Brain pericyte (primary cell): ENCODE data around the gene PRKCH.
A peak's percentile ranks its signal among the peaks of the same experiment; 100 is the strongest.

Experiments
- DNase-seq: peaks from one replicate; pipeline ENCODE4 v3.0.0-alpha.2; 2012; ENCODE audit warnings: low read depth, low spot score

Gene PRKCH

DNA sequence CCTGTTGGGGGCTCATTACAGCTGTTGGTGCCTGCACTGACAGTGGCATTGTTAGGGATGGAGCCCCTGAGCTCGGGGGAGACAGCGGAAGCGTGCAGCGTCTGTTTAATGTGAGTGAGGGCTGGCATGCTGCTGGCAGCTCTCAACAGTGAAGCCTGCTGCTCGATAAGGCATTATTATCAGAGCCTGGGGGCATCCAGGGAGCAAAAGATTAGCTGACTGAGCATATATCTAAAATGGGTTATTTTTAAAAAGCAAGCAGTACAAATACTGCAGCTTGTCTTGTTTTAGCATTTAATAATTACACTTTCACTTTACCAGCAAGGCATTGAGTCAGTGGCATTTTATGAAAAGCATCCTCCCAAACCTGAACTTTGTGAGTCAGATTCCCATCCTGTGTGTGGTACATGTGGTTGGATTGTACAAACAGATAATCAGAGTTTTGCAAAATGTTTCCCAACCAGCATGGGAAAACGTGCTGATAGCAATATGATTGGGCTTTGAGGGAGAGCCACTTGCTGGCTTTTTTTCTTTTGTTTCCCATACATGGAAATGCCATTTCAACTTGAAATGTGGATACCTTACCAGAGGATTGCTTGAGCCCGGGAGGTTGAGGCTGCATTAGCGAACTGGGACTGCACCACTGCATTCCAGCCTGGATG lies 150.8 kb downstream of the PRKCH start:
- peak; percentile 72 for DNase-seq

DNA sequence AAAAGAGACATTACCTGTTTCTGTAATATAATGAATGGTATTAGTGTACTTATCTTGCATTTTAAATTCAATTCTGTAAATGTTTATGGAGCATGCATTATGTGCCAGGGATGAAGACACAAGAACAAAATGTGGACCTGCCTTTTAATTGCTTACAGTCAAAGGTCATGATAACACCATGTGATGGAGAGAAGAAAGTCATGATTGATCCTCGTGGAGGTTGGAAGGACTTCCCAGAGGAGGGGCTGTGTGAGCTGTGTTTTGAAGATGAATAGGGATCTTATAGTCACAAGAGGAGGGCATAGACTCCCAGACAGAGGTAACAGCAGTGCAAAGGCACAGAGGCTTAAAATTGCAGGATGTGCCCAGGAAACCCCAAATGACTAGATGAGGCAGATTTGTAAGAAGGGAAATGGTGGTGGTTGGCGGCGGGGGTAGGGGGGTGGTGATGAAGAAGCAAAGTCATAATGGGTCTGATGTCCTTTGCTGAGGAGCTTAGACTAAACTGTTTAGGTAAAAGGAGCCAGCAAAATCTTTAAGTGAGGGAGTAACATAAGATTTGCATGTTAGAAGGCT lies 151.5 kb downstream of the PRKCH start:
- no peak for DNase-seq

DNA sequence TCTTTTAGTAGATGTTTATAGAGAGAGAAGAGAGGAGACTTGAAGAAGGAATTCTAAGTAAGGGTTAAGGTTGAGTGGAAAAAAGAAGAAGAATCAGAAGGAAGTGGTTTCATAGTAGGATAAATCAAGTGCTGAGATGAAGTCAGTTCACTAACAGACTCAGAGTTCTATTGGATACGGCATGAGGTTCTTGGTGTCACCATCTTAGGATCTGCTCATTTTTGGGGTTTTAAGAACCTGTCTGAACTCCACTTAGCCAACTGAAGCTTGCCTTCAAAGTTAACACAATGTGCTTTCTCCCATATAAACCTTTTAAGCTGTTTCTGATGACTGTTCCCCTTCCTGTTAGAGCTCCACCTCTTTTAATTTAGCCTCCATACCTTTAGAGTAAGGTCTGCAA lies 152.6 kb downstream of the PRKCH start:
- no peak for DNase-seq

DNA sequence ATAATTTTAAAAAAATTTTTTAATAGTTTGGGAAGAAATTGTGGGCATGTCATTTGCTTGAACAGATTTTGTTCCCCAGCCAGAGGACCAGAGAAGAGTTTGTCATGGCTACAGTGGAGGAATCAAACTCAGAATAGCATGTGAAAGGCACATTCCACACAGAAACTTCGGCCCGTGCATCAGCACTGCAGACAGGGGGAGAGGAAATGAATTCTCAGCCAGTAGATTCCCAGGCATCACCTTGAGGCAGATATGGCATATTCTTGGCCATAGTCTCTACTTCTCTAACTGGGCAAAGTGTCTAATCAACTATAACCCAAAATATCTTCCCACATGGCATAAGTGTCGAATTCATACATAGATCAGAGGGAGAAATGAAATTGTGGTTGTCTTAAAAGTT lies 153.3 kb downstream of the PRKCH start:
- no peak for DNase-seq

DNA sequence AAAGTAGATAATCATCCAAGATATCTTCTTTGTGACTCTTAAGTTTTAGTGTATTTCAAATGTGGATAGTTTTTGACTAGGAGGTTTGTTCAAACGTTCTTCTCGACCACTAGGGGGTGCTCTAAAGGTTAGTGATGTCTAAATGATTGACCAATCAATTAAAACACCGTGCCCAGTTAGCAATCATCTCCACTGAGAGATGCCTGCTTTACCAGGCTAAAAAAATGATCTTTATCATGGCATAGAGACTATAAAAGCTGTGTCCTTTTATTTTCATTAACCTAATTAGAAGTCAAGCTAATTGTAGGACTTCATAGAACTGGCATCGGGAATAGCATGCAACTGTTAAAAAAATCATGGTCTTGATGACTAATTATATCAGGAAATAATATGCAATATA lies 153.9 kb downstream of the PRKCH start:
- DNase-seq, result no peak

DNA sequence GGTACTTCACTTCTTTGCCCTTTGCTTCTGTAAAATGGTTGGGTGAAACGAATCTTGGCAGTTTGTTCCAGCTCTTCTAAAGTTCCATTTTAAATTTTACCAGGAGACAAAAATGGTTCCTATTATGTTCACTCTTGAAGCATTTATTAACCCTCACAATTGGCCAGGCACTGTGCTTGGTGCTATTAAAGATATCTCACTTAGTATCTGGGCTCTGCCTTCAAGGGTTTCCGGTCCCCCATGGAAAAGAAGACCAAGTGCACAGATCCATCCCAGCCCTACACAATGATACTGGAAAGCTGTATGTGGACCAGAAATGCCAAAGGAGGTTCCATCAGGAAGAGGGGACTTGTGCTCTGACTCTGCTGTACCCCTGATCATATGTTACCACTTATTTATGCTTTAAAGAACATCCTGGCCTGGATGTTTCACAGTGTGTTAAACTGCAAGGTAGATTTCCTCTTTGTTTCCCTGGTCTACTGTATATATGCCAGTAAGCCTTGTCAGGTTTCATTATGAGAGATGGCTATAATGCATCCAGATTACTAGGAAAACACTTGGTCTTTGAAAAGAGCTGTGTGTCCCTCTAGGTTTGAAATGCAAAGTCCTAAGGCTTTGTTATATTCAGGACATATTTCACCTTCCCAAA lies 154.8 kb downstream of the PRKCH start:
- no peak for DNase-seq

DNA sequence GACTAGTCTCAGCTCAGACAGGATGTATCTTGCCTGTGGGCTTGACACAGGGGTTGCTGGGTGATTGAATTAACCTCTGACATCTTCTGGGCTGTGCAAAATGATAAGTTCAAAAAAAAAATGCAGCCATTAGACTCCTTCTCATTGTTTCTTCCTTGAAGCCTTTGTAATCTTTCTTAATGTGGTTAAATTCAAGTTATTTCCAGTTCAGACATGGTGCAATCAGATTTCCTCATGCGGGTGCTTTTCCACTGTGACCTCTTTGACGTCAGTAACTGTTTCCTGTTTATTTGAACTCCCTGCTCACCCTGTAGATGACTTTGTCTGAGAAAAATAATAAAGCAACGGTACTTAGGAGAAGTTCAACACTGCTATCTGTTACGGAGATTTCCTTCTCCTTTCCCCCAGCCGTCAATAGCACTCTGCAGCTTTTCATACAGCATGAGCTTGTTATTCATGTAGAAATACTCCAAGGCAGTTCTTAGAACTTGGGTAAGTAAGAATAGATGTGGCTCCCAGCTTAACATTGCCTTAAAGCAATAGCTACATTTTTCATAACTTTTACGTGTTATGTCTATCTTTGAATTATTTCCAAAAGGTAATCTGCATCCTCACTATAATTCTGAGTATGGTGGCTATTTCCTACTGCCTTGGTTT lies 155.5 kb downstream of the PRKCH start:
- DNase-seq, result peak; percentile 89

DNA sequence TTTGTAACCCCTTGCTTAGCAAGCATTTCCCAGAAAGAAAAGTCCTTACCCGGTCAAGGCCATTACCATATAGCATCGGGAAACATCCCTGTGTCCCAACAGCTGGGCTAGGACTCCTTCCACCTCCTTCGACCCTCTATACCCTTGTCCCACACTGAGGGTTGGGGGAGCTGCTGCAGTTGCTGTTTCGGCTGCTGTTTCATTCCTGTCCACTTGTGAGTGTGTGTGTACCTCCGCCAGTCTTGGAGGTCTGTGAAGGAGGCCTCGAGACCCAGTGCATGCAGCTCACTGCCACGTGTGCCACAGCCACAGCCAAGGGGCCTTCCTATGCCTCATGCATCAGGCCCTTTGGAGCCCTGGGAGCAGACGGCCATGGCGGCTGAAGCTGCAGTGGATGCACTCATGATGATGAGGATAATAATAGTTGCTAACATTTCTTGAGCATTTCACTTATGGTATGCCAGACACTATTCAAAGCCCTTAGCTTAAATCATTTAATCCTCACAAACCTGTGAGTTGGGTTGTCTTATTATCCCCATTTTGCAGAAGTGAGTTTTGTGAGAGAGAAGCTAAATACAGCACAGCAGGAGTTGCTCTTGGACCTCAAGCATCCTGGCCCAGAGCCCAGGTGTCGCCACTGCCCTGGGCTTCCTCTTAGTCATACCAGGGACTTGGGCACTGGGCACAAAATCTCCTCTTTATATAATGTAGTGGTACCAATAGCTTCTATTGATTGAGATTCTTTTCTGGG lies 156.5 kb downstream of the PRKCH start:
- no peak for DNase-seq

DNA sequence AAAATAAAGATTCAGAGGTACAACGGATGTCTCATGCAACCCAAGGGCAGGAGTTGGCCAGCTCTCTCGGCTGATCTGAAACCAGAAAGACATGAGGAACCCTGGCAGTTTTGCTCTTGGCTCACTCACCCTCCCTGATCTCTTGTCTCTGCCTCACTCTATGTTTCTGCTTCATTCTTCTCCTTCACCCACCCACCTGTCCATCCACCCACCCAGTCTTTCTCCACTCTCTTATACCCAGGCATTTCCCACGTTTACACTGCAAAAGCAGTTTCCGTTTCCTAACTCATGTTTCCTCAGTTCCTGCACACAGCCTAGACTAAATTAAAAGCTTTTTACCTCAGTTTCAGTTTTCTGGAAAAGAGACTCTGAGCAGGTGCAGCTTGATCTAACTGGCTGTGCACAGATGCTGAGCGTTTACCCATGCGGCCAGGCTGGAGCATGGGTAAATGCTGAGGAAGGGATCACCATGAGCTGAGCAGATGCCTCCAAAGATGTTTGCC lies 157.6 kb downstream of the PRKCH start:
- no peak for DNase-seq

DNA sequence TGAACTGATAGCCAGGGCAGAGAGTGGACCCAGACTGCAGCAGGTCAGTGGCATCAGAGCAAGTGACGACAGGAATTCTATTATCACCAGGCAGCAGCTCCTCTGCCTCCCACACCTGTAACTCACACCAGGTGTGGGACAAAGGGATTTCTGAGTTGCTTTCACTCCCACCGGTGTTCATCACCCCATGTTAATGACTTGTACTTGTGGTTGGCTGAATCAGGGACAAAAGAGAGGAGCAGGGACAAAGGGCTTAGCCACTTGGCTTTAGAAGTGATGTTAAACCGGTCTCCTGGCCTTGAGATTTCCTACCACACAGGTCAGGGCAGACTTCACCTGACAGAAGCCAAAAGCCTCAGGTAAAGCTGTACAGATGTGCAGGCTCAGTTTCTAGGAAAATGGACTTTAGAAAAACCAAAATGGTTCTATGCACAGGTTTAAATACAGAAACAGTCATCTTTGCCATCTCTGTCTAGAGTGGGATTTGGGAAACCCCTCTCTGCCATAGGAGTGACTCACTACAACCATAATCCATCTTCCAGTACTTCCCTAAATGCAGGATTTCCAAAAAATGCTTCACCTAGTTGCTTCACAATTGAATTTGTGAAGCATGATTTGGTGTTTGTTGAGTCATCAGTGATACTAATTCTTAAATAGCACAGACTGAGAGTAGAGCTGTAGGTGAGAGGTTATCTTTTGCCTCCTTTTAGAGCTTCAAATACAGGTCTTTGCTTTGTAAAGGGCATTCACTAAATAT lies 158.5 kb downstream of the PRKCH start:
- no peak for DNase-seq

DNA sequence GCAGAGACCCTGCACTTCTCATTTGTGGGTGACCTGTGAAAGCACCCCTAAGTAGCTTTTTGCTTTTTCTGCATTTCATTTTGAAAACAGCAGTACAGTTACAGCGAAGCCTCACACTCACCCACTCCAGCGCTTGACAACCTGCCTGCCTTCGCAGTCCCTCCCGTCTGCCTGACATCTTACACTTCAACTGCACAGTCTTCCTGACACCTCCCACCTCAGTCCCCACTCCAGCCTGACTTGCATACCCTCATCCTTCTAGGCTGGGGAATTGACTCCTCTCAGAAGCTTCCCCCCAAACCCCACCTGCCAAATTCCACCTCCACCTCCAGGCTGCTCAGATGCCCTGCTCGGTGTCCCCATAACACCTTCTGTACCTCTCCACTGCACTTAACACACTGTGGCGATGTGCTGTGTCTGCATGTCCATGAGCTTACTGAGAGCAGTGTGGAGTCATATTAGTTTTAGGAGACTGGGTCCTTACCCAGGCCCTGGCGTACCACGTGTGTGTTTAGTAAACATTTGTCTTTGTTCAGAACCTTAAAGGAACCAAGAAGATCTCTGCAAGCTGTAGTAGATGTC lies 159.4 kb downstream of the PRKCH start:
- no peak for DNase-seq

DNA sequence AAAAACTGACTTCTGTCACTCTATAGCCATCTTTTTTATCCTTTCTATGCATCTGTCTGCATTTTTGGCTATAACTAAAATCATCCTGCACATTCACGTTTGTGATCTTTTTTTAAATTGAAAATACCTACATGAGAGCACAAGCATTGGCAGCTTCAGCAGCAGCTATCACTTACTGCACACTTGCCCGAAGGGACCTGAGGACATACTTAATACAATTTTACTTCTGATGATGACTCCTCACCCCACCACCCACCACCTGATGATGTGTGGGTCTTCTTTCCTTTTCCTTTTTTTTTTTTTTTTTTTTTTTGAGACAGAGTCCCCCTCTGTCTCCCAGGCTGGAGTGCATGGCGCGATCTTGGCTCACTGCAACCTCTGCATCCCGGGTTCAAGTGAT lies 160.3 kb downstream of the PRKCH start:
- no peak for DNase-seq

DNA sequence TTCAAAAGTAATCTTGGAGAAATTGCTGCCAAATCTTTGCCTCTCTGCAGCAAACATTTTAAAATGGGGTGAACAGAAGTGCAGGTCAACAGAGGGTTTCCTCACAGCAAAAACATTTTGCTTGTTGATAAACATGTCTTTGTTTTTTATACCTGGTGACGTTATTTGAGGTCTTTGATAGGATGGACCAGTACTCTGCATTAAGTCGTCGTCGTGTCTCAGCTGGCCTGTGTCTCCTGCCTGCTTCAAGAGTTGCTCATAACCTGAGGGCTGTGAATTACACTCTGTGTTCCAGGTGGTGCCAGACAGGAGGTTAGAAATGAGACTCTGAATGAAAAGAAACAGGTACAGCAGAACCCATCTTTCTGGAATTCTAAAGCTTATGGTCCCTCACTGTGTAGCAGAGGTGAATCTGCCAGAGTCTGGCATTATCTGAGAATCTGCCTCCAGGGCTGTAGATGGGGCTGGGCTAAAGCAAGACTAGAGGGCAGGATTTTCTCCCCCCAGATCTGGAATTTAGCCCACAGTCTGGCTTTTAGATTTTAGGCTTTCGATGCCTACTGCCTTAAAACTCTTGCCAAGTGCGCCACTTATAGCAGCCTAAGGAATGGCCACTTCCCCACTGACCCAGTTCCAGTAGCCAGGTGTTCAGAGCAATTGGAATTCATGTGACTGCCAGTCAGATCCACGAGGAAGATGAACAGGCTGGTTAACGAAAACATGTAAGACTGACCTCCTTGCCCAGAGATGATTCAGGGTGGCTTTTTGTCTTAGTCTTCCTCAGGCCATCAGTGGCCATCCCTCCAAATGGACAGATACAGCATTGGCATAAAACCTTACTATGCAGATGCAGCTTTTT lies 161.2 kb downstream of the PRKCH start:
- DNase-seq, result no peak

DNA sequence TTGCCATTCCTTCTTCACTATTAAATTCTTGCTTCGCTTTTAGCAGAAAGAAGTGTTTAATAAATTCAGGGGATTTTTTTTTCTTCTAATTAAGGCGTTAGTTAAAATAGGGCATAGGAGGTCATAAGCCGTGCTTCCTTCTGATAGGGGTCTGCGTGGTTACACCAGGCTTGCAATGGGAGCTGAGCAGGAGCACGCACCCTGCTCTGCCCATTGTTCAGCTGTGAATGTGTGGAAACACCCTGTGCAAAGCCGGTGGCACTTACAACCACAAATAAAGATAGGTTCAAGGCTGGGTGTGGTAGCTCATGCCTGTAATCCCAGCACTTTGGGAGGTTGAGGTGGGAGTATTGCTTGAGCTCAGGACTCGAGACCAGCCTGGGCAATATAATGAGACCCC lies 162.1 kb downstream of the PRKCH start:
- DNase-seq, result no peak

DNA sequence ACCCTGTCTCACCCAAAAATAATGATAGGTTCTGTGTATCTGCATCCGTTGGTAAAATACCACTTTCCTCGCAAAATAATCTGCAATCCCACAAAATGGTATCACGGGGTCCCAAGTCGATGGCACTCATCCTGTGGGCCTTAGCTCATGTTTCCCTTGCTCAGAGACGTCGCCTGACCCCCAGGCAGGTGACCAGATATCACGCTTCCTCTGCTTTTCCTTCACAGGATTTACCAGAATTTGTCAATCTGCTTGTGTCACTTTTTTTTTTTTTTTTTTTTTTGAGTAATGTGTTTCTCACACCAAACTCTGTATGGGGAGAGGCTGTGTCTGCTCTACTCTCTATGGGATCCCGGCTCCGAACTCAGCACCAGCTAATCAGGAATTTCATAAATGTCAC lies 162.7 kb downstream of the PRKCH start:
- no peak for DNase-seq

DNA sequence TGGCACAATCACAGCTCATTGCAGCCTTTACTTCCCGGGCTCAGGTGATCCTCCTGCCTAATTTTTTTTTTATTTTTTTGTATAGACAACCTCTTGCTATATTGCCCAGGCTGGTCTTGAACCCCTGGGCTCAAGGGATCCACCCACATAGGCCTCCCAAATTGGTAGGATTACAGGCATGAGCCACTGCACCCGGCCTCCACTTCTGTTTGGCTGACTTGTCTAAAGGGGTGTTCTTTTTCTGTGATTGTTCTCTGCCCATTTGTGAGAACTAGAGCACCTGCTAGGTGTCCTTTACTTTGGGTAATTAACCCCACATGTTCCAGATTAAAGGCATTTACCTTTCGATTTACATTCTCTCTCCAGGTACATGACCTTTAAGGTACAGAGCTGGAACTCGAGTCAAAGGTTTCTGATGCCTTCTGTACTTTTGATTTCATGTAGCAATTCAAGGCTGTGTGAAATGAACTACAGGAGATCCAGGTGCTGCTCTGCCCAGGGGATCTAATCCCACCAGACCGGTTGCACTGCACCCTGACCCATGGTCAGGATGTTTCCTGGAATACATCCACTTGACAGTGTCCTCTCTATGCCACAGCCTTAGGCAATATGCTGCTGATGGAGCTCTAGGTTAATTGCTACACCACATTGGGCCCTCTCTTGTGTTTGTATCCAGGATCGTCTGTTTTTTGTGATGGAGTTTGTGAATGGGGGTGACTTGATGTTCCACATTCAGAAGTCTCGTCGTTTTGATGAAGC lies 163.6 kb downstream of the PRKCH start:
- no peak for DNase-seq

DNA sequence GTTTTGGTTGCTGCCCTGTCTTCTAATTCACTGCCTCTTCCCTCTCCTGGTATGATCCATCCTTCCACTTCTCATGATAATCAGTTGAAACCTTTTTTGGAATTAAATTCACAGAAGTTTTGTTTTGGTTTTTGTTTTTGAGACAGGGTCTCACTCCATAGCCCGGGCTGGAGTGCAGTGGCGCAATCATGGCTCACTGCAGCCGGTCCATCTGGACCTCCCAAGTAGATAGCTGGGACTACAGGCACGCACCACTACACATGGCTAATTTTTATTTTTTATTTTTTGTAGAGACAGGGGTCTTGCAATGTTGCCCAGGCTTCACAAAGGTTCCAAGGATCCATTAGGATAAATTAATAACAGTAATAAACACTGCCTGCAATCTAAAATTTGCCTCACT lies 164.3 kb downstream of the PRKCH start:
- no peak for DNase-seq

DNA sequence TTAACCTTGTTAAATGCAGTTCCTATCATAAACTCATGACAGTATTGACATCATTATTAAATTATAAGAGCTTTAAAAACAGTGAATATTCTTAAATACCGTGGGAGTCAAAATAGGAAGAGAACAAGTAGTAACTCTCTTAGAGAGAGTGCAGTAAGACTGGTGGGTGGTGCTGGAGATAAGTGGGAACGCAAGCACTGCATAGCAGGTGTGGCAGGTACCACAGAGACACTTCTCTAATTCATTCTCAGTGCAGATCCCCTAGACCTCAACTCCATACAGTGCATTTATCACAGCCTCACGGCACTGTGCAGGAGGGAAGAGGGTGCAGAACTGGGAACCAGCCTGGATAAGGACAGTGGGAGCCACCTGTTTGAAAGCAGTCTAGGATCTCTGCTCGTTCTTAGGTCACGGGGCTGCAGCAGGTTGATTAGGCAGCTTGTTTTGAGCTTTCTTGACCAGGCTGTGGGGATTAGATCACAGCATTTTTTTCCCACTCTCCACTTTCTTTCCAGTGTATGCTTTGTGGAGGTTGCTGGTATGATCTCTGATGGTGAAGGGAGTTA lies 165.6 kb downstream of the PRKCH start:
- no peak for DNase-seq
